Measurements from ENCODE around the gene RIPOR3. TPM values are rescaled to one million over a fixed set of nuclear protein-coding genes. Genes with fewer than 3 reads are reported as not detected.
A peak's percentile ranks its signal among the peaks of the same experiment; 100 is the strongest.

RIPOR3 gene
- total RNA-seq, 4 donors from 2014 or later = 8.2 to 51.2 (median 20.5) TPM

DNA sequence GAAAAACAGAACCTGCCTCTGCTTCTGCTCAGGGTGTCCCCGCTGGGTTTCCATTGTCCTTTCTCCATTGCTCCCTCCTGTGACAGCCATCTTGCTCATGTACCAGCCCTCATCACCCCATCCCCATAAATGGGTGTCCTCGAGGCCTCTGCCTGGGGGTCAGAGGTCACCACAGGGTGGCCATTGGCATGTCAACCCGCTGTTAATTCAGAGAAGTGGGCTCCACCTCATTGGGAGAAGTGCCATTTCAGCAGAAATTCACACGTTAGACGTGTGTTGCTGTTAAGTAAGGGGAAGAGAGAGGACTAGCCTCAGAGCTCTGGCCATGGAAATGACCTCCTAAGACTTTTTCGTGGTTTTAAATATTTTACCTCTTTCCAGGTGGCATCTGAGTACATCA lies 109.2 kb downstream of the RIPOR3 start:
- Histone ChIP-seq H3K4me3 (no peak overlapping the region), H3K4me1 (peaks cover 0 to 3% (median 2%) of the 10 kb centered on the region in 4 donors), H3K27me3 (no peaks in the 10 kb centered on the region), H3K36me3 (peaks cover 0 to 96% (median 3%) of the 10 kb centered on the region in 3 donors), H3K27ac (peak overlapping the region in 2 of 4 donors; percentile 56 to 64), H3K9me3 (no peaks in the 10 kb centered on the region)
- TF ChIP-seq, protein P1, sequence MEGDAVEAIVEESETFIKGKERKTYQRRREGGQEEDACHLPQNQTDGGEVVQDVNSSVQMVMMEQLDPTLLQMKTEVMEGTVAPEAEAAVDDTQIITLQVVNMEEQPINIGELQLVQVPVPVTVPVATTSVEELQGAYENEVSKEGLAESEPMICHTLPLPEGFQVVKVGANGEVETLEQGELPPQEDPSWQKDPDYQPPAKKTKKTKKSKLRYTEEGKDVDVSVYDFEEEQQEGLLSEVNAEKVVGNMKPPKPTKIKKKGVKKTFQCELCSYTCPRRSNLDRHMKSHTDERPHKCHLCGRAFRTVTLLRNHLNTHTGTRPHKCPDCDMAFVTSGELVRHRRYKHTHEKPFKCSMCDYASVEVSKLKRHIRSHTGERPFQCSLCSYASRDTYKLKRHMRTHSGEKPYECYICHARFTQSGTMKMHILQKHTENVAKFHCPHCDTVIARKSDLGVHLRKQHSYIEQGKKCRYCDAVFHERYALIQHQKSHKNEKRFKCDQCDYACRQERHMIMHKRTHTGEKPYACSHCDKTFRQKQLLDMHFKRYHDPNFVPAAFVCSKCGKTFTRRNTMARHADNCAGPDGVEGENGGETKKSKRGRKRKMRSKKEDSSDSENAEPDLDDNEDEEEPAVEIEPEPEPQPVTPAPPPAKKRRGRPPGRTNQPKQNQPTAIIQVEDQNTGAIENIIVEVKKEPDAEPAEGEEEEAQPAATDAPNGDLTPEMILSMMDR (IDR thresholded peaks at IDR 0.05) = no peak
- no peak for TF ChIP-seq POLR2A (IDR thresholded peaks at IDR 0.05)
- peak in 1 of 3 donors; percentile 34 for DNase-seq

GRCh38 chr20:50580842-50581544 lies 110.3 kb downstream of the RIPOR3 start:
- DNase-seq = peak in 1 of 3 donors; percentile 46
- Histone ChIP-seq H3K36me3 (peaks cover 0 to 93% (median 3%) of the 10 kb centered on the region in 3 donors), H3K9me3 (no peaks in the 10 kb centered on the region), H3K4me3 (no peak overlapping the region), H3K4me1 (peaks cover 0 to 3% (median 2%) of the 10 kb centered on the region in 4 donors), H3K27me3 (no peaks in the 10 kb centered on the region), H3K27ac (no peak overlapping the region)
- no peak for TF ChIP-seq POLR2A (IDR thresholded peaks at IDR 0.05)
- TF ChIP-seq, protein P1 (IDR thresholded peaks at IDR 0.05) = no peak

- Histone ChIP-seq H3K9me3 (no peaks in the 10 kb centered on the region), H3K27ac (no peak overlapping the region), H3K36me3 (peaks cover 0 to 93% (median 3%) of the 10 kb centered on the region in 3 donors)
Observed at GRCh38 chr20:50580016-50580747, 111.2 kb downstream of the RIPOR3 start.

DNA sequence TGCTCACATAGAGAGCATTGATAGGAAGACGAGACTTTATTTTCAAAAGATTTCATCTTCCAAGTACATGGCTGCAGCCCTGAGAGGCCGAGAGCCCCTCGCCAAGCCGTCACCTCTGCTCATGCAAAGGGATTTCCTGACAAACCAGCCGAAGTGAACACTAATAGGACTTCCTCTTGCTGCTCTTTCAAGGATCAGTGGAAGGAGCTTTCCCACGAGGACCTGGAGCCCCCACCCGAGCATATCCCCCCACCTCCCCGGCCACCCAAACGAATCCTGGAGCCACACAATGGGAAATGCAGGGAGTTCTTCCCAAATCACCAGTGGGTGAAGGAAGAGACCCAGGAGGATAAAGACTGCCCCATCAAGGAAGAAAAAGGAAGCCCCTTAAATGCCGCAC lies 111.8 kb downstream of the RIPOR3 start:
- Histone ChIP-seq H3K27me3 (no peaks in the 10 kb centered on the region), H3K36me3 (peaks cover 0 to 93% (median 3%) of the 10 kb centered on the region in 3 donors), H3K27ac (no peak overlapping the region), H3K4me1 (peaks cover 0 to 3% (median 2%) of the 10 kb centered on the region in 4 donors), H3K4me3 (no peak overlapping the region), H3K9me3 (no peaks in the 10 kb centered on the region)
- DNase-seq = no peak
- TF ChIP-seq, protein P1 (IDR thresholded peaks at IDR 0.05) = no peak
- TF ChIP-seq POLR2A (IDR thresholded peaks at IDR 0.05) = no peak

More at GRCh38 chr20:50580016-50580747, 111.2 kb downstream of the RIPOR3 start:
- TF ChIP-seq, protein P1 (IDR thresholded peaks at IDR 0.05) = peak; percentile 53 to 79 (median 74)
- peak in 1 of 2 donors; percentile 8 for TF ChIP-seq POLR2A (IDR thresholded peaks at IDR 0.05)
- Histone ChIP-seq H3K4me3 (no peak overlapping the region), H3K27me3 (no peaks in the 10 kb centered on the region), H3K4me1 (peaks cover 0 to 3% (median 2%) of the 10 kb centered on the region in 4 donors)
- DNase-seq = peak; percentile 60 to 84 (median 70)

- Histone ChIP-seq H3K4me1 (peaks cover 0 to 3% (median 2%) of the 10 kb centered on the region in 4 donors), H3K9me3 (no peaks in the 10 kb centered on the region), H3K4me3 (no peak overlapping the region), H3K36me3 (peaks cover 0 to 92% (median 3%) of the 10 kb centered on the region in 3 donors), H3K27ac (no peak overlapping the region), H3K27me3 (no peaks in the 10 kb centered on the region)
- TF ChIP-seq POLR2A (IDR thresholded peaks at IDR 0.05) = no peak
- TF ChIP-seq, protein P1 (IDR thresholded peaks at IDR 0.05) = no peak
- DNase-seq = no peak
Observed at GRCh38 chr20:50578778-50579165, 112.6 kb downstream of the RIPOR3 start.
